ENCODE measurements around the gene ZKSCAN7.

ZKSCAN7 gene

DNA sequence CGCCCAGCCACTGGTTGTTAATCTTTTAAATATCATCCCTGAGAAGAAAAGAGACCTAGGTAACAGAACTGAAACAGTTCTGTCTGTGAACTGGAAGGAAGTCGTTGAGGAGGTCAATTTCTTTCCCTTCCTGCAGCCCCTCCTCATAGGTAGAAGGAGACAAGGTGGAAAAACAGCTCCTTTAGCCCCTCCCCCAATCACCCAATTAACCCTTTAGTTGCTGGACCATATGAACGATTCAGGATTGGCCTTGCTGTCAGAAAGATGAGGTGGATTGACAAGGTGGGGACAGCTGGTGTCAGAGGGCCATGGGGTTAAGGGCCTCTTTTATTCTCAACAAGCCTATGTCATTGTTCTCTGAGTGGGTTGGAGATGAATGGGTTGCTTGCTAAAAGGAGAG, 41.5 kb upstream of the ZKSCAN7 start:
- no peak for DNase-seq
- no peak overlapping the region for H3K4me3 ChIP-seq (ENCODE audit: low read depth, low read length)
- H3K4me1 ChIP-seq, result no peaks in the 10 kb centered on the region
- H3K36me3 ChIP-seq, result no peaks in the 10 kb centered on the region
- H3K9me3 ChIP-seq, result no peaks in the 10 kb centered on the region
- H3K27me3 ChIP-seq, result no peaks in the 10 kb centered on the region
- TF ChIP-seq, protein P1, sequence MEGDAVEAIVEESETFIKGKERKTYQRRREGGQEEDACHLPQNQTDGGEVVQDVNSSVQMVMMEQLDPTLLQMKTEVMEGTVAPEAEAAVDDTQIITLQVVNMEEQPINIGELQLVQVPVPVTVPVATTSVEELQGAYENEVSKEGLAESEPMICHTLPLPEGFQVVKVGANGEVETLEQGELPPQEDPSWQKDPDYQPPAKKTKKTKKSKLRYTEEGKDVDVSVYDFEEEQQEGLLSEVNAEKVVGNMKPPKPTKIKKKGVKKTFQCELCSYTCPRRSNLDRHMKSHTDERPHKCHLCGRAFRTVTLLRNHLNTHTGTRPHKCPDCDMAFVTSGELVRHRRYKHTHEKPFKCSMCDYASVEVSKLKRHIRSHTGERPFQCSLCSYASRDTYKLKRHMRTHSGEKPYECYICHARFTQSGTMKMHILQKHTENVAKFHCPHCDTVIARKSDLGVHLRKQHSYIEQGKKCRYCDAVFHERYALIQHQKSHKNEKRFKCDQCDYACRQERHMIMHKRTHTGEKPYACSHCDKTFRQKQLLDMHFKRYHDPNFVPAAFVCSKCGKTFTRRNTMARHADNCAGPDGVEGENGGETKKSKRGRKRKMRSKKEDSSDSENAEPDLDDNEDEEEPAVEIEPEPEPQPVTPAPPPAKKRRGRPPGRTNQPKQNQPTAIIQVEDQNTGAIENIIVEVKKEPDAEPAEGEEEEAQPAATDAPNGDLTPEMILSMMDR (IDR thresholded peaks at IDR 0.05; ENCODE audit: low read depth, low read length), result no peak

DNA sequence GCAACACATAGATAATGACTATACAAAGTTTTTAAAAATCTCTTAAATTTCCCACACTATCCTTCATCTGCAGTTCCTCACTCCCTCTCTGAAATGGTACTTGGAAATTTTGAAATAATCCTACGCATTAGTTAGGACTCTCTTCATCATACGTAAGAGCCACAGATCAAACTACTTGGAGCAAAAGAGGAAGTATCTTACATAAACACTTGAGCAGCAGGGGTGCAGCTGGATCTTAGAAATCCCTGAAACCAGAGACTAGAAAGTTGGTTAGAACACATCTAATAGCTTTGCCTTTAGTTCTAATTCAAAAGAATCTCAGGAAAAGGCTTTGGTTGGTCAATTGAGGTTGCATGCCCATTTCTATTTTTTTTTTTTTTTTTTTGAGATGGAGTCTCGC, 38.8 kb upstream of the ZKSCAN7 start:
- no peak overlapping the region for H3K4me3 ChIP-seq (ENCODE audit: low read depth, low read length)
- TF ChIP-seq, protein P1 (IDR thresholded peaks at IDR 0.05; ENCODE audit: low read depth, low read length), result no peak
- no peaks in the 10 kb centered on the region for H3K4me1 ChIP-seq
- DNase-seq, result no peak
- H3K9me3 ChIP-seq, result no peaks in the 10 kb centered on the region
- no peaks in the 10 kb centered on the region for H3K27me3 ChIP-seq
- no peaks in the 10 kb centered on the region for H3K36me3 ChIP-seq

DNA sequence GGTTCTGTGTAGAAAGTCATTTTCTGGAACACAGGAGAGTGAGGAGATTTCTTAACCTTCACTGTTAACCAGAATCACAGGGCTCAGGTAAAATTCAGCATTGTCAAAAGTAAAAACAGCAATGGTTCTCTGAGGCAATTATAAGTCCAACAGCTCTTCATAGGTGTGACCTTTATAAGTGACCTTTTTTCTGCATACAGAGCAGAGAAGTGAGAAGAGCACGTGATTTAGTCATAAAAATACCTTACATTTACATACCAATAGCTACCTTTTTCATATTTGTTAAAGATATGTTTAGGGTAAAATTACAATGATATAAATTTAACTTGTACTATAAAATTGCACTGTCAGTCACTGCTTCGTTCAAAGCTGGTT, 36.2 kb upstream of the ZKSCAN7 start:
- H3K27me3 ChIP-seq, result no peaks in the 10 kb centered on the region
- TF ChIP-seq, protein P1 (IDR thresholded peaks at IDR 0.05; ENCODE audit: low read depth, low read length), result no peak

DNA sequence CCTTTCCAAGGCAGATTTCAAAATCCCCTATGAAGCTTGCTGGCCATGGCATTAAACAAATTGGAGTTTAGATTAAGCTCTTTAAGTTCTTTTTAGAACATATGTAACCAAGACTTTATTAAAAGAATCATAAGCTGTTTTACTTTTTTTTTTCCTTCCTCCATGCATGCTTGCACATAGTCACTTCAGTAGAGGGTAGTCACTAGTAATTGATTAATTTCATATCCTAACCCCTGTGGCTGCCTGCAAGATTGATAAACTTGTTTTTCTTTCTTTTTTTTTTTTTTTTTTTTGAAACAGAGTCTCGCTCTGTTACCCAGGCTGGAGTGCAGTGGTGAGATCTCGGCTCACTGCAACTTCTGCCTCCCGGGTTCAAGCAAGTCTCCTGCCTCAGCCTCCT, 33.3 kb upstream of the ZKSCAN7 start:
- H3K27me3 ChIP-seq, result no peaks in the 10 kb centered on the region
- no peak overlapping the region for H3K4me3 ChIP-seq (ENCODE audit: low read depth, low read length)
- no peak for DNase-seq
- TF ChIP-seq, protein P1 (IDR thresholded peaks at IDR 0.05; ENCODE audit: low read depth, low read length), result no peak
- H3K4me1 ChIP-seq, result no peaks in the 10 kb centered on the region
- no peaks in the 10 kb centered on the region for H3K9me3 ChIP-seq
- no peaks in the 10 kb centered on the region for H3K36me3 ChIP-seq

More for the DNA sequence above, 36.2 kb upstream of the ZKSCAN7 start:
- Histone ChIP-seq H3K4me3 (ENCODE audit: low read depth, low read length) (no peak overlapping the region), H3K9me3 (no peaks in the 10 kb centered on the region), H3K36me3 (no peaks in the 10 kb centered on the region), H3K4me1 (no peaks in the 10 kb centered on the region)
- no peak for DNase-seq

DNA sequence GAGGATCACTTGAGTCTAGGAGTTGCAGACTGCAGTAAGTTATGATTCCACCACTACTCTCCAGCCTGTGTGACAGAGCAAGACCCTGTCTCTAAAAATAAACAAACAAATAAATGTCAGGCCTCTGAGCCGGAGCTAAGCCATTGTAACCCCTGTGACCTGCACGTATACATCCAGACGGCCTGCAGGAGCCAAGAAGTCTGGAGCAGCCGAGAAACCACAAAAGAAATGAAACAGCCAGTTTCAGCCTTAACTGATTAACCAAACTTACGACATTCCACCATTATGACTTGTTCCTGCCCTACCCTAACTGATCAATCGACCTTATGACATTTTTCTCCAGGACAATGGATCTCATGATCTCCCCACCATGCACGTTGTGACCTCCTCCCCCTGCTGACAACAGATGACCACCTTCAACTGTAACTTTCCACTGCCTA, 32.5 kb upstream of the ZKSCAN7 start:
- H3K9me3 ChIP-seq, result no peaks in the 10 kb centered on the region
- no peak overlapping the region for H3K4me3 ChIP-seq (ENCODE audit: low read depth, low read length)
- no peaks in the 10 kb centered on the region for H3K27me3 ChIP-seq
- TF ChIP-seq, protein P1 (IDR thresholded peaks at IDR 0.05; ENCODE audit: low read depth, low read length), result no peak
- H3K36me3 ChIP-seq, result no peaks in the 10 kb centered on the region
- no peaks in the 10 kb centered on the region for H3K4me1 ChIP-seq
- DNase-seq, result no peak

DNA sequence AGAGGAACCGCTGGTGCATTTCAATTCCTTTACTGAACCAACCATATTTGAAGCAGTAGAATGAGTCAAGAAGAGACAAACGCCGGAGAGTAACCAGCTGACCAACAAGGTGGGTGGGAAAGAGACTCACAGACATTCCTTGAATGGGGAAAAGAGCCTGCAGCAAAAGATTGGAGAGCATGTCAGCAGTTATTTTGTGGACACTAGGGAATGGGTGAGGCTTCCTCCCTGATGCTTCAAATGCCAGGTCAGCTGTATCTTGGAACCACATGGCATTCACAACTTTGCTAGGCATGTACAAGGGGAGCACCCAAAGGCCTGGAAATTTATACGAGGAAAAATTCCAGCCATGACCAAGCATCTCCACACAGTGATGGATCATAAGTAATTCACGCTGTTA, 29.9 kb upstream of the ZKSCAN7 start:
- Histone ChIP-seq H3K9me3 (no peaks in the 10 kb centered on the region), H3K4me1 (no peaks in the 10 kb centered on the region), H3K4me3 (ENCODE audit: low read depth, low read length) (no peak overlapping the region), H3K36me3 (no peaks in the 10 kb centered on the region), H3K27me3 (no peaks in the 10 kb centered on the region)
- TF ChIP-seq, protein P1 (IDR thresholded peaks at IDR 0.05; ENCODE audit: low read depth, low read length), result no peak
- DNase-seq, result no peak

Data from BE2C (cell line).